HG02870 (cell line): ENCODE measurements around the gene NPHS2.
A peak's percentile ranks its signal among the peaks of the same experiment; 100 is the strongest.
"Not testable (repeated sequence)": the region's sequence is repeated elsewhere in the genome, so short reads cannot be mapped to it uniquely, and the experiment has no call there.

ENCODE experiments used
- ATAC-seq: cut with Tn5 transposase; IDR thresholded peaks from one replicate; pipeline ENCODE4 v1.9.1; 2021; ENCODE audit warnings: mild to moderate bottlenecking, moderate library complexity; ENCODE audit not compliant: unreplicated experiment

NPHS2 gene

DNA sequence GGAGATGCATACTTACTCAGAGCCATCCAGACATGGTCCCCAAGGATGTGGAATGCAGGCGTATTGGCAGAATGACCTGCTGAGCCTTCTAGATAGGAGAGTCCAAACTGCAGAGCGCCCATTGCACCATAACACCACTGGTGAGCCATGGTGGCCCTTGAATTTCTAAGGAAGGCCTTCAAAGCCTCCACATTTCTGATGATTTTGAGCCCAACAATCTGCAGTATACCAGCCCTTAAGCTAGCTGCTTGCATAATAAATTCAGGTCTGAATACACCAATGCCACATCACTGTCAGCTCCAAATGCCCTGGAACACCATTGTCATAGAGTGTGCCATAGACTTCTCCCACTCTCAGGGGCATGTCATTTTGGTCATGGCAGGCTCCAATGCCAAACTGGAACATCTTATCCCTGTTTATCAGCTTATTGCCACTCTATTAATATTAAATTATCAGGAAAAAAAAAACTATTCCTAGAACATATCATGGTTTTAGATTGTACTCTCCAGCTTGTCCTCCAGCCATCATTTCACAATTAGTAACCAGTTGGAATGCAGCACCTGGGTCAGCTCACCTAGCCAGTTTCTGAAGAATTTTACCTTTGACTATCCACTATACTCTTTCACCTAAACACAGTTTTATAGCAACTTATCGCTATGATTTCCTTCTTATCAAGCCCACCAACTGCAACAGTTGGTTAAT is 26.9 kb downstream of the NPHS2 start:
- ATAC-seq = no peak

DNA sequence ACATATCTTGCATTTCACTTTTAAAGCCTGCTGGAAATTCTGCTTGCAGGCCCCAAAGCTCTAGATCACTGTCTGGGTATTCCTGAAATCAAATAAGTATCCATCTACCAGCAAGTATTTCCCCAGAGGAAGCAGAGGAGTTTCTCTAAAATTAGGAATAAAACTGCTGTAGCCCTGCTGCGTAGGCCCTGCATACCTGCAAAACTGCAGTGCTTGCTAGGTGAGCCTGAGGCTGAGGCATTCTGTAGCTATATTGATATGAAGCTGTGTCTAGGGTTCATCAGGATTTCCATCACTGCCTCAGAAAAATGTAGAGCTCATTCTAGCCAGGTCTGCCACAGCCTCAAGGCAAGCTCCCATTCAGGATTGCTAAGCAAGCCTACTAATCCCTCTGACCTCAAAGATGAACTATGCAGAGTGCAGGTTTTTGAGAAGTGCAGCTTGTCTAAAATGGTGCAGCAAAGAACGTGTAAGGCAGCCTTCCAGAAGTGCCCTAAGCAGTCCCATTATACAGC is 28.7 kb downstream of the NPHS2 start:
- no peak for ATAC-seq

DNA sequence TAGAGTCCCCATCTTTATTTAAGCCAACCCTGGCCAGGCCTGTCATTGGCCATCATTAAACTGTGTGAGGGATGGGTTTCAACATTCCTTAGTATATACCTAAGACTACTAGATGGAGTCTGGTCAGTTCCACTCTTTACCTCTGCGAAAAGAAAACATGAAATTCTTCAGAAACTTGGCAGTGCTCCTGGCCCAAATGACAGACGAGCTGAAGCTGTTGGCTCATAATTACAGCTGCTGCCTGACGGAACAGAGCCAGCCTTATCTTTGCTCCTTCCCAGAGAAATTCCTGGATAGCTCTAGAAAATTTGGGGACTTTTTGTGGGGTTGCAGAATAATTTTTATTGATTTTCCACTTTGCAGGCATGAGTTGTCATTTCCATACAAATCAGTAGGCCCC is 30.4 kb downstream of the NPHS2 start:
- no peak for ATAC-seq

DNA sequence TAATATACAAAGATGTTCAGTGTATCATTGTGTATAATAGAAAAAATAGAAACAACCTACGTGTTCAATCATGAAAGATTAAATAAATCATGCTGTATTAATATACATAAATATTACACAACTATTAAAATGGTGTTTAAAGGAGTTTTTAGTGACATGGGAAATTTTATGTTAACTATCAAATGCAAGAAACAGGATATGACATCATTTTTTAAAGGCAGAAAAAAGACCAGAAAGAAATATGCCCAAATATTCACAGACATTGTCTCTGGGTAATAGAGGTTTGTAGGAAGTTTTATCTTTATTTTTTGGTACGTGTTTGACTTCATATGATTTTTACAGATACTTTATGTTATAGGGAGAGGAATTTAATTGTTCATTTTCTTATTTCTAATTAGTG is 34.0 kb downstream of the NPHS2 start:
- no peak for ATAC-seq

DNA sequence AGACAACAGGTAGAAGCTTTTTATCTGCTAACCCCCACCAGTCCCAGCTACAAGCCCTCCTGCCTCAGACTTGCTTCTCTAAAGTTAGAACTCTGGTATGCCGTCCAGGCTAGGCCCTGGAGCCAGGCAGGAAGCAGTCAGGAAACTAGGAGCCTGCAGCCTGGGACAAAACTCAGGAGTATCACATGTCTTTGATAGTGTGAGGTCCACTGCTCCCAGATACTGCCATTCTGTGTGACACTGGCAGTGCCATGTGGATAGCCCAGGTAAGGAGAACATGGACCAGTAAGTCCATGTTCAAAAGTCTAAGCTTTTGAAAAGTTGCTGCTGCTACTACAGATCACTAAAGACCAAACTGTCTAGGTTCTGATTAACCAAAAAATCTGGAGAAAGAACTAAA is 45.4 kb downstream of the NPHS2 start:
- ATAC-seq = no peak

DNA sequence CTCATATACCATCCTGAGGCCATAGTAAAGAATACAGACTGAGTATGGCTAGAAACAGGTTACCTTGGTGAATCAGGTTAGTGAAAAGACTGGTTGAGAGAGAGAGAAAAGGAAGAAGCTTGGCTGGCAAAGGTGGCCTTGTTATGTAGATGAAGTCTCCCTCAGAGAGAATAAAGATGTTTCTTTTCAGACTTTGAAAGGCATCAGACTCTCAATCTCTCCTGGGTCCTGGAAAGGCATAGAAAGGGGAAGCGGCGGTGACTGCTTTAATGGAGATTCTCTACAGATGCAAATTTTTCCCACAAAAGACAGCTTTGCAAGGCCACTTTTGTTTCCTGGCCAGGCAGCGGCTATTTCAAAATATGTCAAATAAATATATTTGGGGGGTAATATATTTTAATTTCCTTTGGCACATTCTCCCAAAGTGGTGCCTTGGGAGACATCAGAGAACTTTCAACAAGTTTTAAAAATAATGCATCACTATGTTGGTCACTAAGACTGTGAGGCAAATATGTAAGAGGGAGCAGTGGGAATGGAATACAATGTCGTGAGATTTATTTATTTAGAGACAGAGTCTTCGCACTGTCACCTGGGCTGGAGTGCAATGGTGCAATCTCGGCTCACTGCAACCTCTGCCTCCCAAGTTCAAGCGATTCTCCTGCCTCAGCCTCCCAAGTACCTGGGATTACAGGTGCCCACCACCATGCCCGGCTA is 46.1 kb downstream of the NPHS2 start:
- no peak for ATAC-seq

DNA sequence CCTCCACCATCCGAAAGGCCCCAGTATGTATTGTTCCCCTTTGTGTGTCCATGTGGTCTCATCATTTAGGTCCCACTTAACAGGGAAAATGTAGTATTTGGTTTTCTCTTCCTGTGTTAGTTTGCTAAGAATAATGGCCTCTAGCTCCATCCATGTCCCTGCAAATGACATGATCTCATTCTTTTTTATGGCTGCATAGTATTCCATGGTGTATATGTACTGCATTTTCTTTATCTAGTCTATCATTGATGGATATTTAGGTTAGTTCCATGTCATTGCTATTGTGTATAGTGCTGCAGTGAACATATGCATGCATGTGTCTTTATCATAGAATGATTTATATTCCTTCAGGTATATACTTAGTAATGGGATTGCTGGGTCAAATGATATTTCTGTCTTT is 57.2 kb downstream of the NPHS2 start:
- ATAC-seq = not testable (repeated sequence)

DNA sequence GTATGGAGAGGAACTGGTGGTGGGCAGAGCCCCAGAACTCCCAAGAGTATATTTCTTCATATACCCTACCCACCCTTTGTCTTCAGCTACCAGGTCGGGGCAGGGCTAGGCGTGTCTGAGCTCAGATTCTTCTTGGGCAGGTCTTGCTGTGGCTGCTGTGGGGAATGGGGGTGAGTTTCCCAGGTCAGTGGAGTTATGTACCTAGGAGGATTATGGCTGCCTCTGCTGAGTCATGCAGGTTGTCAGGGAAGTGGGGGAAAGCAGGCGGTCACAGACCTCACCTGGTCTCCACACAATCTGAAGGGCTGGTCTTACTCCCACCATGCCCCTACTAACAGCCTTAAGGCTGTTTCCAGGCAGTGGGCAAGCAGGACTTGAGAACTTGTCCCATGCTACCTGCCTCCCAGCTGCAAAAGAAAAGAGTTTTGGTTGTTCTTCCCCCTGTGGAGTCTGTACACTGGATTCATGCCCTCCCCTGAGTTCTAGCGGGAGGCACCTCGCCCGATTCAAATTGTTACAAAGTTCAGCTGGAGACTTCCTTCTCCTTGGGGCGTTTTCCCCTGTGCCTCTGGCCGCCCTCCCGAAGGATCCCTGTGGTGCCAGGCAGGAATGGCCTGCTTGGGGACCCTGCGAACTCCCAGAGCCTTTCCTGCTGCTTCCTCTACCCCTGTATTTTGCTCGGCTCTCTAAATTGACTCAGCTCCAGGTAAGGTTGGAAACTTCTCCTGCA is 58.6 kb downstream of the NPHS2 start:
- ATAC-seq = no peak

DNA sequence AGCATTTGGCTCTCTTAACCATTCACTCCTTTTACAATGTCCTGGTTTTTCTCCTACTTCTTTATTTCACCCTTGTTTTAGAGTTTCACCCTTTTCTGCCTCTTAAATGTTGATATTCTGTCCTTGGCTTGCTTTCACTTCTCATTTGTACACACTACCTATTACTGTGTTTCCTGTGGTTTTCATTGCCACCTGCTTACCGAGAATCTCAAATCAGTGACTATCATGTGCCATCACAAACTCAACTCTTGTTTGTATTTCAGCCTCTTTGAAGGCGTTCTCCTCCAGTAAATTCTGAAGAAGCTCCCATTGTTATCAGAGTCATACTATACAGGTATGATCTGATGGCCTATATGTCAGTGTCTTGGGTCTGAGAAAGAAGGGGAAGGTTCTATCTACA is 65.7 kb downstream of the NPHS2 start:
- ATAC-seq = peak; percentile 66

DNA sequence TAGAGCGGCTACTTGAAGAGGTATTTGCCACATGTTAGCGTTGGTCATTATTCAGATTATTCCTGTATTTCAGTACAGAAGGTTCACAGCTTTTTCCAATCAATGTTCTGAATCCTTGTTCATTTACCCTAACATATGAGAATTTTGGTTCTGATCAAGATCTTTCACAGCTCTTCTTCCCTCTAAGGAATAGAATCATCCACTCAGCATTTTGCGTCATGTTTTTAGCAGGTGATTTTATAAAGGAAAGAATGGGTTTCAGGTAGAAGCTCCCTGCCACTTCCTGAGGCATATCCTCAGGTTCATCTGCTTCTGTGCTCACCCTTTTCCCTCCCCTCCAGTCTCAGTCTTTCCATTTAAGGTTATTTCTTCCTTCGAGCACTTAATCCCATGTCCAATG is 66.4 kb downstream of the NPHS2 start:
- no peak for ATAC-seq

DNA sequence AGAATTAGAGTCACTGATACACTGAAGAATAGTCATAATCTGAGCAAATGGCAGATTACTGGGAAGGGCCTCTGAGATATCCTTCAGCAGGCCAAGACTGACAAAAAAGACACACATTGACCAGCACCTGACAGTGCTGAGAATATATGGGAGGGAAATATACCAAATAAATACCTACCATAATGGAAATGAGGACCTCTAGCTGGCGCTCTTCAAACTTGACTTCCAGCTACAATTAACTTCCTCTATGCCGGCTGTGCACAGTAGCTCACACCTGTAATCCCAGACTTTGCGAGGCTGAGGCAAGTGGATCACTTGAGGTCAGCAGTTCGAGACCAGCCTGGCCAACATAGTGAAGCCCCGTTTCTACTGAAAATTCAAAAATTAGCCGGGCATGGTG is 69.5 kb downstream of the NPHS2 start:
- no peak for ATAC-seq
